ENCODE measurements around the gene CHI3L1.

The CHI3L1 gene

DNA sequence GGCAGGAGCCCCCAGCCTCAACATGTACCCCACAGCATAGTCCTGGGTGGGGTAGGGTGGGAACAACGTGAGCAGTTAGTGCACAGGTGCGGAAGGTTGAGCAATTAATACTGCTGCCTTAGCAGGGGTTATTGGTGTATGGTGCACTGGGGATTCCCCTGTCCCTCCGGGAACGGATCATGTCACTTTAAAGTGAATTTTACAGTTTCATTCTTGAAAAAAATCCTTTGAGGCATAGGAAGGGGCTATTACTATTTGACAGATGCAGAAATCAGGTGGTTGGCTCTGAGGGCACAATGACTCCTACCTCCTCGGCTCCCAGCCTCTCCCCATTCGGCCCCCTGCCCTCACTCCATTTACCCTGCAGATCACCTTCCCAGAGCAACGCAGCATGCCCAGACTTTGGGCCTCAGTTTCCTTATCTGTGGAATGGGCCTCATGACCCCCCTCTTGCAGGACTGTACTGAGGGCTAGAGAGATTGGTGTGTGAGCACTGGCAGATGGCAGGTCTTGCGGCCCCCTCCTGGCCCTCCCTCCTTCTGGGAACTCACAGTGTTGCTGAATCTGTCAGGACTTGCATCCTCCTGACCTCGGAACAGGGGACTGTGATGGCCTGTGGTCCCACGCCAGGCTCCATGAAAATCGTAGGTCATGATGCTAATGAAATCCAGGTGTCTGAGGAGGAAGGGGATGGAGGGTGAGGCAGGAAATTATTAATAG lies 5.7 kb downstream of the CHI3L1 start:
- no peak for DNase-seq (ENCODE audit: low read depth)

- DNase-seq (ENCODE audit: low read depth), result no peak
Measured at GRCh38 chr1:203179667-203180005, 6.9 kb downstream of the CHI3L1 start.

DNA sequence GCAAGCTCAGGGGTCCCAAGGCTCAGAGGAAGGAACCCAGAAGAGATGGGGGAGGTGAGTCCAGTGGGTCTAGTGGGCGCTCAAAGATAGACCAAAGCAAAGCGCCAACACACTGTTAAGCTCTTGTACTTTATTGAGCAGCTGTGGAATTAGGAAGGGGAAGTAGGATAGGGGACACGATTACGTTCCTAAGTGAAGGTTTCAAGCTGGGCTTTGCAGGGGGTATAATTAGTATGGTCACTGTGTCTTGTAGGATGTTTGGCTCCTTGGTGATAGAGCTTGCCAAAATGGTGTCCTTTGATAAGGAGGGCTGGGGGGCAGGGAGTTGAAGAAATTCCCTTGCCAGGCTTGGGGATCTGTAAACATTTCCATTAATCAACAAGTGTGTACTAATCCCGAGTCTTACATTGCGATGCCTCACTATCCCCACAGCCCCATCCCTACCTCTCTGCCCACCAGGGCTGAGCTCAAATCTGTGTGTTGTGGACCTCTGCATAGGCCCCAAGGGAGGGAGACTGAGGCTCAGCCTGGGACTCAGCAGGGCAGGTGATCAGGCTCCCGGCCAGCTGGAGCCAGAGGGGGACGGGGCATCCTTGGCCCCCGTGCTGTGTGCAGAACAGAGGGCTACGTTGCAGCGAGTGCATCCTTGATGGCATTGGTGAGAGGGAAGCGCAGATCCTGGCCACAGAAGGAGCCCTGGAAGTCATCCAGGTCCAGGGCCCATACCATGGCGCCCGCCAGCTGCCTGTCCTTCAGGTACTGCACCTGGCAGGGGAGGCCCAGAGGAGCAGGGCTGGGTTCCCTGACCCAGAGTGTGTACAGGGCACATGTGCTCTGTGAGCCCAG lies 7.5 kb downstream of the CHI3L1 start:
- DNase-seq (ENCODE audit: low read depth), result no peak

DNA sequence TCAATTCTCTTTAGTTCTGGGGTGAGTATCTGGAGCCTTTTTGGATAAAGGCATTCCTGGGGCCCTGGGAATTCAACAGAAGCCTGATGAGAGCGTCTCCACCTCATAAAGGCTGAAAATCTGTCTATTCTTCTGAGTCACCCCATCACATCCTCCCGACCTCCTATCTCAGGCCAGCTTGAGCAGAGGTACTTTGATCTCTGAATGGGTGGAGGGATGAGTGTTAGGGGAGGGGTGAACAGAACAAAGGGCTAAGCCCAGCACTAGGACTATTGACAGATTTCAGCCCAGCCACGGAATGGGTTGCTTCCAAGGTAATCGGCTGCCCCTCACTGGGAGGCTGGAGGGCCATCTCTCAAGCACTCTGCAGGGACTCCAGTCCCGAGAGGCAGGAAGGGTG lies 8.4 kb downstream of the CHI3L1 start:
- no peak for DNase-seq (ENCODE audit: low read depth)

DNA sequence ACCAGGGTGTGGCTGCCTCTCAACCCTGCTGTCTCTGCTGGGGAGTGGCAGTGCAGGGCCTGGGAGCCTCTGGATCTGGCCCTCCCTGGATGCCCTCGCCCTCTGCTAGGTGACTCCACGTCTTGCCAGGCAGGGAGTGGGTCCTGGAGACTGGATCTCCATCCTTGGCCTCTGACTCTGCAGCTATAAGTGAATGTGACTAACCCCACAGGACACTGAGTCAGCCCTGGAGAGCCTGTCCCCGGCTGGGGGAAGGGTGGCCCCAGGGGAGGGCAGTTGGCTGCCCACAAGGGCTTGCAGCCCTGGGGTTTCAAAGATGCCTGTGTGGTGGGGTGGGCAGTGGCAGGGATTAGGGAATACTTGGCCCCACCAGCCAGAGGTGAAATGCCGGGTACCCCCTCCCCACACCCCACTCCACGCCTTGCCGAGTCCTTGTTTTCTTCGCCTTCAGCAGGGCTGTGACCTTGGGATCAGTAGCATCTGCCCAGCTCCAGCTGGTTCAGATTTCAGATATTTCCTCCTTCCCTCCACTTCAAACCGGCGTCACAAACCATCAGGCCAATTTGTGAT lies 8.9 kb downstream of the CHI3L1 start:
- no peak for DNase-seq (ENCODE audit: low read depth)

DNA sequence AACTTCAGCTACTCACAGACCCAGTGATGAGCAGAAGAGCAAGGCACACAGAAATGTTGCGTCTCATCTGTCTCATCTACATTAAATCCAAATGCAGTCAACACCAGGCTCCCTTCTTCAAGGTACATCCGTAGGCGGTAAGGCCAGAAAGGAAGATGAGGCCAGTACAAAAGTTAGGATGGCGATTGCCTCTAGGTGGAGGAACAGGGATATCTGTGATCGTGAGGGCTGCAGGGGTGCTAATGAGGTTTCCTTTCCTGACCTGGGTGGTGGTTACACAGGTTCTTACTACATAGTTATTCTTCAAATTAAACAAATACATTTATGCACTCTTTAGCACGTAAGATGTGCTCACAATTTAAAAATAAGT lies 9.5 kb downstream of the CHI3L1 start:
- no peak for DNase-seq (ENCODE audit: low read depth)

- DNase-seq (ENCODE audit: low read depth), result no peak
Measured at GRCh38 chr1:203176273-203177035, 10.1 kb downstream of the CHI3L1 start.

- DNase-seq (ENCODE audit: low read depth), result no peak
Measured at GRCh38 chr1:203175827-203176241, 10.7 kb downstream of the CHI3L1 start.

DNA sequence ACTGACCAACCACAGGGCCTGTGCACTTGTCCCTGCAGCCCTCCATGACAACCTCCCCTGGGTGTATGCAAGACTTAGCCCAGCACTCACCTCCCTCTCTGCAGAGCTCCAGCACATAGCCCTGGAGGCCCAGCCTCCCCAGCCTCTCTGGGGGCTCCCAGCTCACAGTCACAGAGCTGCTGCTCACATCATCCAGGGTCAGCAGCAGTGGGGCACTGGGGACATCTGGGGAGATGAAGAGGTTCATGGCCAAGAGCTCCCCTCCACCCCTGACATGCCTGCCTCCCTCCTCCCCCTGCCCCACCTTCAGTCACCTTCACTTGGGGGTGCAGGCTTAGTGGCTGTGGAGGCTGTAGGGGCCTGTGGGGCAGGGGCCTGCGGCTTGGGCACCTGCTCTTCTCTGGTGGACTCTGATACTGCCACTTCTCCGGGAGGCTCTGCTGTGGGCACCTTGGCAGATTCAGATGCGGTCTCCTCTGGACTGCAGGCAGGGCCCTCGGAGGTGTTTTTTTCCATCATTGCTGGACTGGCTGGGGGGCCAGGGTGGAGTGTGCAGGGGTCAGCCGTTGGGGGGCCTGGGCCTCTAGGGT lies 11.2 kb downstream of the CHI3L1 start, which contains the start of gene MYBPH:
TSS of gene MYBPH (minus strand) at position 590 of the 590 bp plus-strand sequence. CDS start at position 519, 71 bp downstream.
- no peak for DNase-seq (ENCODE audit: low read depth)

DNA sequence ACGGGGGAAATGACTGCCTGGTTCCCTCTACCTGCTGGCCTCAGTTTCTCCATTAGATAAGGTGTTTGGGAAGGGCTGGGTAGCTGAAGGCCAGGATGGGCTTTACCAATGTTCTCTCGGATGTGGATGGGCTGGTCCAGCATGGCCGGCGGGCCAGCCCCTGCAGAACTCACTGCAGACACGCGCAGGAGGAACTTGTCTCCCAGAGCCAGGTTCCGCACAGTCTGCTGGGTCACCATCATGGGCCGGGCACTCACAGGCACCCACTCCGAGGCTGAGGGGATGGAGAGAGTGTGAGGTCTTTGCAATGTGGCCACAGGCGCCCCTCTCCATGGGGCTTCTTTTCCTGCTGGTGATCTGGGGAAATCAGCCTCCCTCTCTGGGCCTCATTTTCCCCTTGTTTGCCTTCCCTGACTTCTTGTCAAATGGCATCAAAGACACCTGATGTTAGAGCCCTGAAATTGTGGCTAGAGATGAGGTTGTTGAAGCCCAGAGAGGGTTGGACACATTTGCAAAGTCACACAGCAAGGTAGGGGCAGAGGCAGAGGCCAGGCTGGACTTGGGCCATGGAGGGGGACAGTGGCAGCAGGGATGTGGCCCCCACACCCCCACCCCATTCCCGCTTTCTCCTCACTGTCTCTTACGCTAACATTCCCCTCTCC lies 12.0 kb downstream of the CHI3L1 start:
- DNase-seq (ENCODE audit: low read depth), result no peak

GRCh38 chr1:203173566-203173965 lies 12.9 kb downstream of the CHI3L1 start:
- no peak for DNase-seq (ENCODE audit: low read depth)

- no peak for DNase-seq (ENCODE audit: low read depth)
Measured at GRCh38 chr1:203173011-203173555, 13.4 kb downstream of the CHI3L1 start.

- DNase-seq (ENCODE audit: low read depth), result peak; percentile 42
Measured at GRCh38 chr1:203172184-203173010, 14.1 kb downstream of the CHI3L1 start.

DNA sequence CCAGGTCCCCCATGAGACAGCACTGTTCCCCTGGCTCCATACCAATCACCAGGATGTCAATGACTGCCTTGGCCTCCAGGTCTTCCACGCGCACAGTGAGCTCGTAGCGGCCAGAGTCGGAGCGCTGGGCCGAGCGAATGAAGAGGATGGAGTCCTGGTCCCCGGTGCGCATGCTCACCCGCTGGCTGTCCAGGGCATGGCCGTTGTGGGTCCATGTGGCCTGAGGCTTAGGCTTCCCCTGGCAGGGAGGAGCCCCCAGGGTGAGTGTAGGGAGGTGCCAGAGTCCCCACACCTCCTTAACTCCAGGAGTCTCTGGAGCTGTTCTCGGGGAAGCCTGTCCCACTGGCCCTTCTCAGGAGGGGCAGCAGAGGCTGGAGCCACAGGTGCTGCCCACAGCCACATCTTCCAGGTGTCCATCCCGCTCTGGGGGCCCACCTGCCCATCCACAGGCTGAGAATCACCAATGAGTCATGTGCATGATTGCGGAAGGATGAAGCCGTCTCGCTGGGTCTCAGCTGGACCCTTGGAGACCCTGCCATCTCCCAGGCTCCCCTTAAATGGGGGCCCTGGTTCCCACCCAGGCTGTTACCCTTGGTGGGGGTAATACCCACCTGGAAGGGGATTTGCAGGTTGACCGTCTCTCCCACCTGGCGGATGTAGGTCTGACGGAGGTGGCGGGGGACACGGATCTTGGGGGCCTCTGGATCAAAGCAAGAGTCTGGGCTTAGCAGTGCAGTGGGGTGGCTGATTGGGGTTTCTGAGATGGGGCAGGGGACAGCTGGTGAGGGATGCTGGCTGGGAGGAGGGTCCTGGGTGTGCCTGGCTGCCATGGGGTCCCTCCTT lies 14.9 kb downstream of the CHI3L1 start:
- DNase-seq (ENCODE audit: low read depth), result no peak

- no peak for DNase-seq (ENCODE audit: low read depth)
Measured at GRCh38 chr1:203170625-203171330, 15.7 kb downstream of the CHI3L1 start.

- no peak for DNase-seq (ENCODE audit: low read depth)
Measured at GRCh38 chr1:203169770-203170520, 16.6 kb downstream of the CHI3L1 start.

DNA sequence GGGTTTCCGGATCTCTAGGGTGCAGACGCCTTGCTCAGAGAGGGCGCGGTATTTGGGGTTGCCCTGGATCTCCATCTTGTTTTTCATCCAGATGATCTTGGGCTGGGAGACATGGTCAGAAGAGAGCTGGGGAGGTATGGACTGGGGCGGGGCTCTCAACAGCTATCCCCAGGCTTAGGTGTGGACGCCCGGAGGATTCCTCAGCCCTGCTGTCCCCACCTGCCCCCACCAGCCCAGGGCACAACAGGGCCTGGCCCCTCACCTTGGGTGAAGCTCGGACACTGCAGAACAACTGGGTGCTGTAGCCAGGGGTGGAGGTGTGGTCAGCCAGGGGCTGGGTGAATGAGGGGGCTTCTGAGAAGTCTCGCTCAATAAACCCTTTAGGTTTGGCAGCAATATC lies 17.5 kb downstream of the CHI3L1 start:
- no peak for DNase-seq (ENCODE audit: low read depth)

GRCh38 chr1:203168256-203168786 lies 18.2 kb downstream of the CHI3L1 start:
- DNase-seq (ENCODE audit: low read depth), result no peak
